LNCaP clone FGC (cell line): ENCODE results near the gene ATG2B.

Source experiments
- DNase-seq: peaks from one replicate; pipeline ENCODE4 v3.0.0-alpha.2; 2011; ENCODE audit warnings: low read depth
- H3K4me3 ChIP-seq: 2 replicates; pipeline ENCODE4 v1.5.1; 2011; ENCODE audit warnings: mild to moderate bottlenecking, low read depth, low read length, control low read depth
- TF ChIP-seq, protein P1 (sequence below): IDR thresholded peaks from 2 replicates; pipeline ENCODE4 v1.5.1; 2012; ENCODE audit warnings: mild to moderate bottlenecking; ENCODE audit not compliant: control insufficient read depth, insufficient read depth; ENCODE audit errors: extremely low read depth

ATG2B gene

DNA sequence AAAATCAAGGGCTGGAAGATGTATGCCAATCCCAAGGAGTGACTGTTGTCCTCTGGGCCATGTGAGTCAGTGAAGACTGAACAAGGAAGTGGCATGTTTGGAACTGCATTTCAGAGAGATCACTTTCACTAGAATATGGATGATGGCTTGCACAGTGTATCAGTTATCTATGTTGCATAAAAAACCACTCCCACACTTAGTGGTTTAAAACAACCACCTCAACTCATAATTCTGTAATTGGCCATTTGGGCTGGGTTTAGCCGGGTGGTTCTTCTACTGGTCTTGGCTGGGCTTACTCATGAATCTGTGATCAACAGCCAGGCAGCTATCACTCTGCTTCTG, 91.7 kb downstream of the ATG2B start:
- H3K4me3 ChIP-seq: no peak overlapping the region
- TF ChIP-seq, protein P1, sequence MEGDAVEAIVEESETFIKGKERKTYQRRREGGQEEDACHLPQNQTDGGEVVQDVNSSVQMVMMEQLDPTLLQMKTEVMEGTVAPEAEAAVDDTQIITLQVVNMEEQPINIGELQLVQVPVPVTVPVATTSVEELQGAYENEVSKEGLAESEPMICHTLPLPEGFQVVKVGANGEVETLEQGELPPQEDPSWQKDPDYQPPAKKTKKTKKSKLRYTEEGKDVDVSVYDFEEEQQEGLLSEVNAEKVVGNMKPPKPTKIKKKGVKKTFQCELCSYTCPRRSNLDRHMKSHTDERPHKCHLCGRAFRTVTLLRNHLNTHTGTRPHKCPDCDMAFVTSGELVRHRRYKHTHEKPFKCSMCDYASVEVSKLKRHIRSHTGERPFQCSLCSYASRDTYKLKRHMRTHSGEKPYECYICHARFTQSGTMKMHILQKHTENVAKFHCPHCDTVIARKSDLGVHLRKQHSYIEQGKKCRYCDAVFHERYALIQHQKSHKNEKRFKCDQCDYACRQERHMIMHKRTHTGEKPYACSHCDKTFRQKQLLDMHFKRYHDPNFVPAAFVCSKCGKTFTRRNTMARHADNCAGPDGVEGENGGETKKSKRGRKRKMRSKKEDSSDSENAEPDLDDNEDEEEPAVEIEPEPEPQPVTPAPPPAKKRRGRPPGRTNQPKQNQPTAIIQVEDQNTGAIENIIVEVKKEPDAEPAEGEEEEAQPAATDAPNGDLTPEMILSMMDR: no peak
- no peak for DNase-seq

DNA sequence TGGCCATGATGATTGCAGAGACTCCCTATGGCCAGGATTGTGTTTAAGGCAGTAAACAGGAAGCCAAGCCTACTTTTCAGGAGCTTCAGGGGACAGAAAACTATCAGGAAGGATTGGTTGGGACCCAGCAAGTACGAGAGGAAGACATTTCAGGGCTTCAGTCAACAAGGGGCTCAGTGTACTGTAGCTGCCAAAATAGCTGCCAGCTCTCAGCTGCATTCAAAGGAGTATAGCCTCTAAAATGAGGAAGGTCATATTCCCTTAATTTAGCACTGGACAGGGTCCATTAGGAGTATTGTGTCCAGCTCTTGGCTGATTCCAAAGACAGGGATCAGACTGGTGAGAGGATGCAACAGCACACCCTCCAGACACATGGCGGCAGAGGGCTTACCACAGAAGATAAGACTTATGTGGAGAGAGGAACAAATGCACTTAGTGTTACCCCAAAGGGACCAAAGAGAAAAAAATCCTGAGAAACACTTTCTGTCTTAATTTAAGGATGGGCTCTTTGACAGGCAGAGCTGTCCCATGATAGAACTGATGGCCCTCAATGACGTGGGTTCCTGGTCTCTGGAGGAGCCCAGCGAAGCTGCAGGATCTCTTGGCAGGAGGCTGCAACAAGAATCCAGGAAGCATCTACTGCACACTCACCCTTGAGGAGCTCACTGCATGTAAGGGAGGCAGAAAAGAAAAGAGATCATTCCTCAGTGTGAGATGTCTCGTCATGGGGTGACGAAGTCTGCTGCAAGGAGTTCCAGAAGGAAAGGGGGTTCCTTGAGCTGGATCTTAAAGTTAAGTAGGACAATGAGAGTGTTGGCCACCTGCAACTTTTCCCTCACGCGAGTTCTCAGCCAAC, 92.3 kb downstream of the ATG2B start:
- H3K4me3 ChIP-seq: no peak overlapping the region
- TF ChIP-seq, protein P1: no peak
- no peak for DNase-seq

DNA sequence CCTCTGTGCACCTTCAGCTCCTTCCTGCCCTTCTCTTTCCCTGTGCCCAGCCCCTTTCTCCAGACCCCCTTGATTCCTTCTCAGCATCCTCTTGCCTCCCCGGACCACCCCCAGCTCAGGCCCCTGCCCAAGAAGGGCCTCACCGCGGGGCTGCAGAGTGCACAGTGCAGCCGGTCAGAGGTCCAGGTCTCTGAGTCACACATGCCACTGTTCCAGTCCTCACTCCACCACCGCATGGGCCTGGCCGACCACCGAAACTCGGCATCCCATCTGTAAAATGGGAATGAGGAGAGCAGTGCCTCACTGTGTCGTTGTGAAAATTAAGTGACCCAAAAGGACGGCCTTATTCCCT, 93.8 kb downstream of the ATG2B start:
- TF ChIP-seq, protein P1: no peak
- H3K4me3 ChIP-seq: no peak overlapping the region
- no peak for DNase-seq

DNA sequence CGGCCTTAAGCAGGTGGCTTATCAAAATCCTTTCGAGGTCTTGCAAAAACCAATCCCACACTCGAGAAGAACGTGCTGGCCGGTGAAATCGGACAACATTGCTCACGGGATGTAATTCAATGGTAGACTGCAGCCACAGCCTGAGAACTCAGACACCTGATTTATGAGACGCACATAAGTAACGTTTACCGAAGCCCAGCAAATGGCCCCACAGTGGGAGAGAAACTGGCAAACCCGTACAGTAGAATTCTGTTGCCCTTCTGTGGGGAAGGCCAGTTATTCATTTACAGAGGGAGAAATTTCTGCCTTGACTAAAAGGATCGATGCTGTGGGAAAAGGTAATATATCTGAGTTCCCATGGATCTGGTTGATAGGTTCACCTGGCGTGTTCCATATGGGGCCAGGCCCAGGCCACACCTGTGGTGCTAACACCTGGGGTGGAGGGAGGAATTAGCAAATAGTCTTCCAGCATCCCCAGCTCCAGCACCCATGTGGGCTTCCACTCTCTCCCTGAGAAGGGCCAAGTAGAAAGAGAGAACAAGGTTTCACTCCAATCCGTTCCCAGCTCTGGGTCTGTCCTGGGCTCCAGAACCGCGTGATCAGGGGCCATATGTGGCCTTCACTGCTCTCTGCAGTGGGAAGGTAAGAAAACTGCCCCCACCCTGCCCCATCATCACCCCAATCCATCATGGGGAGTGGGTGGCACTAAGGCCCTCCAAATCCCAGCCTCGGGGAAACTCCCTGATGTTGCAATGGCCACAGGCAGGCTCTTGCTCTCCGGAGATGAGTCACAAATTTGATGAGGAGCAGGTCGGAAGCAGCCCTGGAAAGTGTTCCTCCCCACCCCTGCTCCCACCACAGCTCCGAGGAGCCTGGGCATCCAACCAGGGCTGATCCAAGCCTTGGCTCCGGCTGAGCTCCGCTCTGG, 94.4 kb downstream of the ATG2B start:
- DNase-seq: no peak
- TF ChIP-seq, protein P1: no peak
- H3K4me3 ChIP-seq: no peak overlapping the region

DNA sequence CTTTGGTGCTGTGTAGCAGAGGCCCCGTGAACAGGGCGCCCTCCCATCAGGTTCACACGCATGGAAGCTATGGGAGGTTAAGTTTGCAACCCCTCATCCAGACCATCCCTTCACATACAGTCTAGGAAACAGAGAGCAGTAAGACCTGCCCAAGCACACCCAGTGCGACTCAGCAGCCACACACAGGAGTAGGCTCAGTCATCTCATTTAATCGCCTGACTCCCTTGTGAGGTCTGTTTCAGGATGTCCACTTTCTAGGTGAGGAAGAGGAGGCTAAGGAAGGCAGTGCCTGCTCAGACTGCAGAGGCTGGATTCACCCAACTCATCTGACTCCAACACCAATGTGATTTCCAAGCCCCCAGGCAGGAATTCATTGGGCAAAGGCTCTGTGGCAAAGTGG, 95.2 kb downstream of the ATG2B start:
- no peak overlapping the region for H3K4me3 ChIP-seq
- TF ChIP-seq, protein P1: no peak
- no peak for DNase-seq

DNA sequence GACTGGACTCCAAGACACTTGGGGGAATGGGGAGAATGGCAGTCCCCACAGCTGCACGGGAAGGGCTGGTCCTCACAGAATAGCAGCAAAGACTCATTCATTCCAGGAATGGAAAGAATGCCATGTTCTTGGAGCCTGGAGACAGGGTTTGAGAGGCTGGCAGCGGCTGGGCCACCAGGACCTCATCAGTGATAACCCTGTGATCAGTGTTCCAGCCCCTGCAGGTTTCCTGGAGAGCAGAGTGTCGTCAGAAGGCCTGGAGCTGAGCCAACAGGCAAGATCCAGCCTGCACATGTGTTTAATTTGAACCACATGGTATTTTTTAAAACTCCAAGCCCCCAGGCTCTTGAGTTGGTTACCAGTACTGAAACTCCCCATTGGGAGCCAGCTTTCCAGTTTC, 95.8 kb downstream of the ATG2B start:
- no peak for DNase-seq
- no peak overlapping the region for H3K4me3 ChIP-seq
- TF ChIP-seq, protein P1: no peak
